ENCODE measurements around the gene WDR72.
"Not testable (repeated sequence)": the region's sequence is repeated elsewhere in the genome, so short reads cannot be mapped to it uniquely, and the experiment has no call there.

WDR72 gene

GRCh38 chr15:53540626-53541300 is 218.7 kb downstream of the WDR72 start:
- not testable (repeated sequence) for H3K4me3 ChIP-seq (ENCODE audit: low read depth in 1 of 2, low read length in 2 of 2); H3K9ac ChIP-seq (ENCODE audit: low read depth in 1 of 2, low read length in 2 of 2); H3K27me3 ChIP-seq (ENCODE audit: control insufficient read depth in 1 of 2, insufficient read depth in 2 of 2, low read length in 2 of 2); H3K27ac ChIP-seq (ENCODE audit: low read depth, low read length); H3K4me1 ChIP-seq (ENCODE audit: control insufficient read depth in 1 of 2, insufficient read depth in 2 of 2, low read length in 2 of 2); H3K36me3 ChIP-seq (ENCODE audit: control insufficient read depth in 1 of 2, insufficient read depth in 2 of 2, low read length in 2 of 2); H3K9me3 ChIP-seq (ENCODE audit: control insufficient read depth in 1 of 2, low read length in 2 of 2)

- H3K27me3 ChIP-seq (ENCODE audit: control insufficient read depth in 1 of 2, insufficient read depth in 2 of 2, low read length in 2 of 2): no peaks in the 10 kb centered on the region
- no peak overlapping the region for H3K4me3 ChIP-seq (ENCODE audit: low read depth in 1 of 2, low read length in 2 of 2)
- H3K4me1 ChIP-seq (ENCODE audit: control insufficient read depth in 1 of 2, insufficient read depth in 2 of 2, low read length in 2 of 2): no peaks in the 10 kb centered on the region
- H3K36me3 ChIP-seq (ENCODE audit: control insufficient read depth in 1 of 2, insufficient read depth in 2 of 2, low read length in 2 of 2): no peaks in the 10 kb centered on the region
- H3K9ac ChIP-seq (ENCODE audit: low read depth in 1 of 2, low read length in 2 of 2): no peak overlapping the region
- H3K27ac ChIP-seq (ENCODE audit: low read depth, low read length): no peak overlapping the region
- H3K9me3 ChIP-seq (ENCODE audit: control insufficient read depth in 1 of 2, low read length in 2 of 2): no peaks in the 10 kb centered on the region
Observed at GRCh38 chr15:53539878-53540277, 219.6 kb downstream of the WDR72 start.

- H3K27me3 ChIP-seq (ENCODE audit: control insufficient read depth in 1 of 2, insufficient read depth in 2 of 2, low read length in 2 of 2): no peaks in the 10 kb centered on the region
- H3K27ac ChIP-seq (ENCODE audit: low read depth, low read length): no peak overlapping the region
- no peak overlapping the region for H3K4me3 ChIP-seq (ENCODE audit: low read depth in 1 of 2, low read length in 2 of 2)
- no peaks in the 10 kb centered on the region for H3K9me3 ChIP-seq (ENCODE audit: control insufficient read depth in 1 of 2, low read length in 2 of 2)
- no peaks in the 10 kb centered on the region for H3K36me3 ChIP-seq (ENCODE audit: control insufficient read depth in 1 of 2, insufficient read depth in 2 of 2, low read length in 2 of 2)
- H3K4me1 ChIP-seq (ENCODE audit: control insufficient read depth in 1 of 2, insufficient read depth in 2 of 2, low read length in 2 of 2): no peaks in the 10 kb centered on the region
- no peak overlapping the region for H3K9ac ChIP-seq (ENCODE audit: low read depth in 1 of 2, low read length in 2 of 2)
Observed at GRCh38 chr15:53536479-53537120, 222.9 kb downstream of the WDR72 start.

GRCh38 chr15:53535886-53536285 is 223.6 kb downstream of the WDR72 start:
- no peaks in the 10 kb centered on the region for H3K36me3 ChIP-seq (ENCODE audit: control insufficient read depth in 1 of 2, insufficient read depth in 2 of 2, low read length in 2 of 2)
- H3K4me3 ChIP-seq (ENCODE audit: low read depth in 1 of 2, low read length in 2 of 2): no peak overlapping the region
- H3K4me1 ChIP-seq (ENCODE audit: control insufficient read depth in 1 of 2, insufficient read depth in 2 of 2, low read length in 2 of 2): no peaks in the 10 kb centered on the region
- no peaks in the 10 kb centered on the region for H3K9me3 ChIP-seq (ENCODE audit: control insufficient read depth in 1 of 2, low read length in 2 of 2)
- no peak overlapping the region for H3K27ac ChIP-seq (ENCODE audit: low read depth, low read length)
- H3K9ac ChIP-seq (ENCODE audit: low read depth in 1 of 2, low read length in 2 of 2): no peak overlapping the region
- no peaks in the 10 kb centered on the region for H3K27me3 ChIP-seq (ENCODE audit: control insufficient read depth in 1 of 2, insufficient read depth in 2 of 2, low read length in 2 of 2)

- Histone ChIP-seq H3K9me3 (ENCODE audit: control insufficient read depth in 1 of 2, low read length in 2 of 2) (no peaks in the 10 kb centered on the region), H3K27me3 (ENCODE audit: control insufficient read depth in 1 of 2, insufficient read depth in 2 of 2, low read length in 2 of 2) (no peaks in the 10 kb centered on the region), H3K4me1 (ENCODE audit: control insufficient read depth in 1 of 2, insufficient read depth in 2 of 2, low read length in 2 of 2) (peaks cover 0 to 6% of the 10 kb centered on the region in 2 donors)
Observed at GRCh38 chr15:53534105-53534839, 225.2 kb downstream of the WDR72 start.

GRCh38 chr15:53530761-53531160 is 228.7 kb downstream of the WDR72 start:
- Histone ChIP-seq H3K27me3 (ENCODE audit: control insufficient read depth in 1 of 2, insufficient read depth in 2 of 2, low read length in 2 of 2) (no peaks in the 10 kb centered on the region), H3K4me1 (ENCODE audit: control insufficient read depth in 1 of 2, insufficient read depth in 2 of 2, low read length in 2 of 2) (peaks cover 0 to 8% of the 10 kb centered on the region in 2 donors), H3K9ac (ENCODE audit: low read depth in 1 of 2, low read length in 2 of 2) (no peak overlapping the region), H3K36me3 (ENCODE audit: control insufficient read depth in 1 of 2, insufficient read depth in 2 of 2, low read length in 2 of 2) (no peaks in the 10 kb centered on the region), H3K27ac (ENCODE audit: low read depth, low read length) (no peak overlapping the region), H3K9me3 (ENCODE audit: control insufficient read depth in 1 of 2, low read length in 2 of 2) (no peaks in the 10 kb centered on the region), H3K4me3 (ENCODE audit: low read depth in 1 of 2, low read length in 2 of 2) (no peak overlapping the region)

More at GRCh38 chr15:53534105-53534839, 225.2 kb downstream of the WDR72 start:
- Histone ChIP-seq H3K27ac (ENCODE audit: low read depth, low read length) (no peak overlapping the region), H3K4me3 (ENCODE audit: low read depth in 1 of 2, low read length in 2 of 2) (no peak overlapping the region), H3K36me3 (ENCODE audit: control insufficient read depth in 1 of 2, insufficient read depth in 2 of 2, low read length in 2 of 2) (no peaks in the 10 kb centered on the region), H3K9ac (ENCODE audit: low read depth in 1 of 2, low read length in 2 of 2) (no peak overlapping the region)

- Histone ChIP-seq H3K36me3 (ENCODE audit: control insufficient read depth in 1 of 2, insufficient read depth in 2 of 2, low read length in 2 of 2) (no peaks in the 10 kb centered on the region), H3K9ac (ENCODE audit: low read depth in 1 of 2, low read length in 2 of 2) (no peak overlapping the region), H3K27me3 (ENCODE audit: control insufficient read depth in 1 of 2, insufficient read depth in 2 of 2, low read length in 2 of 2) (no peaks in the 10 kb centered on the region), H3K27ac (ENCODE audit: low read depth, low read length) (no peak overlapping the region), H3K9me3 (ENCODE audit: control insufficient read depth in 1 of 2, low read length in 2 of 2) (no peaks in the 10 kb centered on the region), H3K4me1 (ENCODE audit: control insufficient read depth in 1 of 2, insufficient read depth in 2 of 2, low read length in 2 of 2) (peaks cover 0 to 8% of the 10 kb centered on the region in 2 donors), H3K4me3 (ENCODE audit: low read depth in 1 of 2, low read length in 2 of 2) (no peak overlapping the region)
Observed at GRCh38 chr15:53527996-53528395, 231.5 kb downstream of the WDR72 start.

GRCh38 chr15:53525894-53526293 is 233.6 kb downstream of the WDR72 start:
- H3K9ac ChIP-seq (ENCODE audit: low read depth in 1 of 2, low read length in 2 of 2): no peak overlapping the region
- no peaks in the 10 kb centered on the region for H3K36me3 ChIP-seq (ENCODE audit: control insufficient read depth in 1 of 2, insufficient read depth in 2 of 2, low read length in 2 of 2)
- no peaks in the 10 kb centered on the region for H3K9me3 ChIP-seq (ENCODE audit: control insufficient read depth in 1 of 2, low read length in 2 of 2)
- no peaks in the 10 kb centered on the region for H3K27me3 ChIP-seq (ENCODE audit: control insufficient read depth in 1 of 2, insufficient read depth in 2 of 2, low read length in 2 of 2)
- H3K4me3 ChIP-seq (ENCODE audit: low read depth in 1 of 2, low read length in 2 of 2): no peak overlapping the region
- H3K27ac ChIP-seq (ENCODE audit: low read depth, low read length): no peak overlapping the region
- peaks cover 0 to 8% of the 10 kb centered on the region in 2 donors for H3K4me1 ChIP-seq (ENCODE audit: control insufficient read depth in 1 of 2, insufficient read depth in 2 of 2, low read length in 2 of 2)

- no peaks in the 10 kb centered on the region for H3K36me3 ChIP-seq (ENCODE audit: control insufficient read depth in 1 of 2, insufficient read depth in 2 of 2, low read length in 2 of 2)
- no peak overlapping the region for H3K9ac ChIP-seq (ENCODE audit: low read depth in 1 of 2, low read length in 2 of 2)
- H3K9me3 ChIP-seq (ENCODE audit: control insufficient read depth in 1 of 2, low read length in 2 of 2): no peaks in the 10 kb centered on the region
- no peak overlapping the region for H3K27ac ChIP-seq (ENCODE audit: low read depth, low read length)
- no peaks in the 10 kb centered on the region for H3K27me3 ChIP-seq (ENCODE audit: control insufficient read depth in 1 of 2, insufficient read depth in 2 of 2, low read length in 2 of 2)
- no peaks in the 10 kb centered on the region for H3K4me1 ChIP-seq (ENCODE audit: control insufficient read depth in 1 of 2, insufficient read depth in 2 of 2, low read length in 2 of 2)
- H3K4me3 ChIP-seq (ENCODE audit: low read depth in 1 of 2, low read length in 2 of 2): no peak overlapping the region
Observed at GRCh38 chr15:53522991-53523390, 236.5 kb downstream of the WDR72 start.

GRCh38 chr15:53520996-53521395 is 238.5 kb downstream of the WDR72 start:
- H3K9ac ChIP-seq (ENCODE audit: low read depth in 1 of 2, low read length in 2 of 2): no peak overlapping the region
- no peak overlapping the region for H3K27ac ChIP-seq (ENCODE audit: low read depth, low read length)
- no peak overlapping the region for H3K4me3 ChIP-seq (ENCODE audit: low read depth in 1 of 2, low read length in 2 of 2)
- no peaks in the 10 kb centered on the region for H3K36me3 ChIP-seq (ENCODE audit: control insufficient read depth in 1 of 2, insufficient read depth in 2 of 2, low read length in 2 of 2)
- no peaks in the 10 kb centered on the region for H3K9me3 ChIP-seq (ENCODE audit: control insufficient read depth in 1 of 2, low read length in 2 of 2)
- H3K4me1 ChIP-seq (ENCODE audit: control insufficient read depth in 1 of 2, insufficient read depth in 2 of 2, low read length in 2 of 2): no peaks in the 10 kb centered on the region
- H3K27me3 ChIP-seq (ENCODE audit: control insufficient read depth in 1 of 2, insufficient read depth in 2 of 2, low read length in 2 of 2): no peaks in the 10 kb centered on the region
